Ectodermal cell (in vitro differentiated cells): ENCODE measurements around the gene ALX3.

Source experiments
- H3K27ac ChIP-seq: 2 replicates; pipeline ENCODE4 v1.7.0; 2013; ENCODE audit warnings: mild to moderate bottlenecking, low read depth, low read length; ENCODE audit not compliant: insufficient read depth, poor library complexity, severe bottlenecking
- H3K27me3 ChIP-seq: 2 replicates; pipeline ENCODE4 v1.7.0; 2013; ENCODE audit warnings: mild to moderate bottlenecking, low read length; ENCODE audit not compliant: insufficient read depth, control insufficient read depth, poor library complexity, severe bottlenecking
- H3K36me3 ChIP-seq: one replicate; pipeline ENCODE4 v1.7.0; 2013; ENCODE audit warnings: low read length; ENCODE audit not compliant: control insufficient read depth, insufficient read depth
- H3K4me1 ChIP-seq: one replicate; pipeline ENCODE4 v1.7.0; 2013; ENCODE audit warnings: low read length; ENCODE audit not compliant: control insufficient read depth, insufficient read depth
- H3K4me3 ChIP-seq: 2 replicates; pipeline ENCODE4 v1.7.0; 2013; ENCODE audit warnings: low read depth, low read length, control low read depth; ENCODE audit not compliant: insufficient read depth
- H3K9me3 ChIP-seq: 2 replicates; pipeline ENCODE4 v1.7.0; 2013; ENCODE audit warnings: mild to moderate bottlenecking, low read length, moderate library complexity; ENCODE audit not compliant: control insufficient read depth
- WGBS, 2 experiments: methylation state at CpG; one replicate each; pipeline ENCODE4 v1.1.7; 2013; ENCODE audit warnings: missing lambda C conversion rate in 2 of 2; 5-methylcytosine and 5-hydroxymethylcytosine counted together

The ALX3 gene

DNA sequence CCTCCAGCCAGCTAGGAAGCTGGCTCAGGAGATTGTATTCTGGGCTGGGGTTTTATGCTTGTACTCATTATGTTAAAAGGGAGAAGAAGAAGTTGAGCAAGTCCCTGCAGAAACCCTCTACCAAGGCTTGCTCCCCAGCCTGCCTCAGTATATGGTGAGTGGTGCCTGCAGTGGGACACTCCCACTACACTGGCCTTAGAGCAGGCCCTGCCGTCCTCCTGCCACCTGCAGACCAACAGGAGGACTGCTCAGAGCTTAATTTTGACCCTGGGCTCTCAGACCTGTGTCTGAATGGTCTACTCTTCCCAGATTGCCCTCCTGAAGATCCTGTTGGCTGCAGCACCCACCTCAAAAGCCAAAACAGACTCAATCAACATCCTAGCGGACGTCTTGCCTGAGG lies 23.0 kb downstream of the ALX3 start:
- Histone ChIP-seq H3K4me3 (no peak overlapping the region), H3K4me1 (no peaks in the 10 kb centered on the region), H3K27ac (no peak overlapping the region), H3K36me3 (peaks cover 82% of the 10 kb centered on the region), H3K27me3 (no peaks in the 10 kb centered on the region), H3K9me3 (no peaks in the 10 kb centered on the region)
- 88 to 89% methylated on average over 3 of the region's 3 CpGs for WGBS, 2 experiments

DNA sequence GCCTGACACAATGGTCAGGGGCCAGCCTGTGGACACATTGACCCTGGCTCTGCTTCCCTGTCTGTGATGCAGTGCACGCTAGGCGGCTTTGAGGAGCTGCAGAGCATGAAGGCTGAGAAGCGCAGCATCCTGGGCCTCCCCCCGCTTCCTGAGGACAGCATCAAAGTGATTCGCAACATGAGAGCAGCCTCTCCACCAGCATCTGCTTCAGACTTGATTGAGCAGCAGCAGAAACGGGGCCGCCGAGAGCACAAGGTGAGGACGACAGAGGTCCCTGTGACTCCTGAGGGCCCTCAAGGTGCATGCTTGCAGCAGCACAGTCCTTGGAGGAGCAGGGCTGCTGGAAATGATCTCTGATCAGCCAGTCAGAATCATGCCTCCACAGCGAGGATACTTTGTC lies 27.5 kb downstream of the ALX3 start:
- Histone ChIP-seq H3K27ac (no peak overlapping the region), H3K36me3 (peaks cover 79% of the 10 kb centered on the region), H3K9me3 (no peaks in the 10 kb centered on the region), H3K27me3 (no peaks in the 10 kb centered on the region), H3K4me3 (no peak overlapping the region), H3K4me1 (no peaks in the 10 kb centered on the region)
- WGBS, 2 experiments = 95 to 97% methylated on average over 10 of the region's 10 CpGs

DNA sequence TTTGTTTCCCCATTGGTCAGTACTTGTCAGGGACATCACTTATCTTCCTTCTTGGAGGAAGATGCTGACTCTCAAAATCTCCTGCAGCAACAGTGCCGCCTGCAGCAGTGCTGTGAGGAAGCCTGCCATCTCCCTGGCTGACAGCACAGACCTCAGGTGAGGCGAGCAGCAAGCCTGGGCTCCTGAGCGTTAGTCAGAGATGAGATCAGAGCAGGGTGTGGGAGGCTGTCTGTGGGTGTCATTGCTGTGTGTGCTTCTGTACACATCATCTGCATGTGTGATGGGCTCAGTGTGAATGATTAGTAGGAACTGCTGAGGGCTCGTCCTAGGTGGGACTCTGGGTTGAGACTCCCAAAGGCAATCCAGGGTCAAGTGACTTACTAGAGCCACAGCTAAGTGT lies 29.9 kb downstream of the ALX3 start:
- H3K4me1 ChIP-seq = no peaks in the 10 kb centered on the region
- H3K27me3 ChIP-seq = no peaks in the 10 kb centered on the region
- H3K9me3 ChIP-seq = no peaks in the 10 kb centered on the region
- H3K27ac ChIP-seq = no peak overlapping the region
- WGBS, 2 experiments = 93 to 97% methylated on average over 4 of the region's 4 CpGs
- H3K4me3 ChIP-seq = no peak overlapping the region
- H3K36me3 ChIP-seq = peaks cover 62% of the 10 kb centered on the region

DNA sequence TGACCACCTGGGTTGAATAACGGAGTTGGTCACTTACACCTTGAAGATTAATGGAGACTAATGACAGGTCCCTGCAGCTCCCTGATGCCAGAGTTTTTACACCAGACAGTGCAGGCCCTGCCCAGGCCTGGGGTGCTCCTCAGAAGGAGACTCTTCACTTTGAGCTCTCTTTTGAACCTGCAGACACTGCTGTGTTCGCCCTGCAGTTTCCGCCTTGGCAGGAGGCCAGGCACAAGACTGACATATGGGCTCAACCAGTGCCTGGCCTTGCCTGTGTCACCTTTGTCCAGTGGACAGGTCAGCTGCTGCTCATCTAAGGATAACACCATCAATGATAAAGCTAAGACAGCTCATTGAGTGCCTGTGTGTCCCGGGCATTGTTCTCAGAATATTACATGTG lies 30.8 kb downstream of the ALX3 start:
- Histone ChIP-seq H3K27me3 (no peaks in the 10 kb centered on the region), H3K4me3 (no peak overlapping the region), H3K27ac (no peak overlapping the region), H3K36me3 (peaks cover 55% of the 10 kb centered on the region), H3K4me1 (no peaks in the 10 kb centered on the region), H3K9me3 (no peaks in the 10 kb centered on the region)
- WGBS, 2 experiments = 95 to 97% methylated on average over 4 of the region's 4 CpGs

DNA sequence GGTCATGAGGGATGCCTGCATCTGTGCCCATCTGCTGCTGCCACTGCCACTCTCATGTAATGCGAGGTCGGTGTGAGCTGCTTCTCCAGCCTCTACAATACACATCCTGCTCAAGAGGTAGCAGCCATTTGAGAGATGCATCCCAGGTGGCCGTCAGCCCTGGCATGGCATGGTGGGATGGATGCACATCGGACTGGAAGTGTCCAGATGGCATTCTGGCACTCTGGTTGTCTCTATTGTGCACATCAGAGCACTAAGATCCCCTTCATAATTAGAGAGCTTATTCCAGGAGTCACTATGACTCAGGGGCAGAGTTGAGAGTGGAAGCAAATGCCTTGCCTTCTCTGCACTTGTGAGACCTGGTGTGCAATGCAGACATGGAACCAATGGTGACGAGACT lies 32.2 kb downstream of the ALX3 start:
- no peak overlapping the region for H3K4me3 ChIP-seq
- no peak overlapping the region for H3K27ac ChIP-seq
- WGBS, 2 experiments = 96 to 98% methylated on average over 5 of the region's 5 CpGs
- no peaks in the 10 kb centered on the region for H3K4me1 ChIP-seq
- H3K36me3 ChIP-seq = peaks cover 43% of the 10 kb centered on the region
- no peaks in the 10 kb centered on the region for H3K27me3 ChIP-seq
- no peaks in the 10 kb centered on the region for H3K9me3 ChIP-seq

DNA sequence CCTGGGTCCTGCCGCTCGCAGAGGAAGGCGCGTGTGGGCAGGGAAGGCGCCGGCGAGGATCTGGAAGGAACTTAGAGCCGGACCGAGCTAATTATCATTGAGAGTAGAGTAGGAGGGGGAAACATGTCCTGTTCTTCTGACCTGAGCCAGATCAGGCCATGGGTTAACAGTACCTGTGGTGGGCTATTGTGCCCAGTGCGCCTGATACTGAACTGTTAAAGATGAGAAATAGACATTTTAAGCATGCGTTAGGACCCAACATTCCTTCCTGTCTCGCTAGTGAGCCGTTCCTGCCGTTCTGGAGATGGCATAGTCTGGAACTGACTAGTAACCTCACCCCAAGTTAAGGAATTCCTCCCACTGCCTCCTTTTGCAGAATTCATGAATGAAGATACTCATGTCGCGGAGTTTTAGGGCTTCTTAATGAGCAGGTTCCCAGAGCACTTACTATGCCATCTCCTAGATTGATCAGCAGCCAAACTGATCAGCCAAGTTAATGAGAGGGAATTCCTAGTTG lies 35.2 kb downstream of the ALX3 start:
- peak overlapping the region; percentile 87 for H3K27ac ChIP-seq
- H3K36me3 ChIP-seq = peaks cover 18% of the 10 kb centered on the region
- H3K27me3 ChIP-seq = no peaks in the 10 kb centered on the region
- peak overlapping the region; percentile 97 for H3K4me3 ChIP-seq
- H3K4me1 ChIP-seq = no peaks in the 10 kb centered on the region
- 8 to 9% methylated on average over 16 of the region's 16 CpGs for WGBS, 2 experiments
- no peaks in the 10 kb centered on the region for H3K9me3 ChIP-seq

DNA sequence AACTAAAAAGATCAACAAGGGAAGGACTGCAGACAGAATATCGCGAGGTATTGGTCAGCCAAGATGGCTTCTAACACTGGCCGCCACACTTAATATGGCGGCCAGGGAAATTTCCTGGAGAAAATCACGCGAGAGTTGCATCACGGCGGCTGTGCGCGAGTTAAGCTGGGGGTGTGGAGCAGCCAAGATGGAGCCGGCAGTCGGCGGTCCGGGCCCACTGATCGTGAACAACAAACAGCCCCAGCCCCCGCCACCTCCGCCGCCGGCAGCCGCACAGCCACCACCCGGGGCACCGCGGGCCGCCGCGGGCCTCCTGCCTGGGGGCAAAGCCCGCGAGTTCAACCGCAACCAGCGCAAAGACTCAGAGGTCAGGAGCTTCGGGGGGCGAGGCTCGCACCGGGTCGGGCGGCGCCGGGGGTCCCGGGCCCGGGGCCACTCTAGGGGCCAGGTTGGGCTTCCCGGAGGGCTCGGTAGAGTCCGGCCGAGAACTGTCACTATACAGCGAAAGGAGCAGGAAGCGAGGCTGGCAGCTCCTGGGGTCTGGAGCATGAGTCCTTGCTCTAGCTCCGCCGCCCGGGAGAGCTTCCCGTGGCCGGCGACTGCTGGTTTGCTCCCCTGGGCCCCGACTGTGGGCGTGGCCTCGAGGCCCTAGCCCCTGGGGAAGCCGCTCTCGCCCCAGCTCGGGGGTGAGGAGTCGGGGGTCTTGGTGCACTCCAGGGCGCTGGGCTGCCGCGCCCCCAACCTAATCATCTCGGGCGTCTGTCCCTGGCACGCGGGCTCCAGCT lies 35.8 kb downstream of the ALX3 start, which contains the start of gene STRIP1:
Gene STRIP1, plus strand, starts transcription at position 174 of the 785 bp plus-strand sequence. Its CDS starts 14 bp downstream, at position 188.
- H3K27me3 ChIP-seq = no peaks in the 10 kb centered on the region
- whole genome bisulfite sequencing, 2 experiments = 0% methylated on average over 66 of the region's 66 CpGs
- peak within 1 kb of the TSS; percentile 87 for H3K27ac ChIP-seq
- H3K4me1 ChIP-seq = no peaks in the 10 kb centered on the region
- H3K36me3 ChIP-seq = peaks cover 11% of the 10 kb centered on the region
- peak within 1 kb of the TSS; percentile 97 for H3K4me3 ChIP-seq
- H3K9me3 ChIP-seq = no peaks in the 10 kb centered on the region

DNA sequence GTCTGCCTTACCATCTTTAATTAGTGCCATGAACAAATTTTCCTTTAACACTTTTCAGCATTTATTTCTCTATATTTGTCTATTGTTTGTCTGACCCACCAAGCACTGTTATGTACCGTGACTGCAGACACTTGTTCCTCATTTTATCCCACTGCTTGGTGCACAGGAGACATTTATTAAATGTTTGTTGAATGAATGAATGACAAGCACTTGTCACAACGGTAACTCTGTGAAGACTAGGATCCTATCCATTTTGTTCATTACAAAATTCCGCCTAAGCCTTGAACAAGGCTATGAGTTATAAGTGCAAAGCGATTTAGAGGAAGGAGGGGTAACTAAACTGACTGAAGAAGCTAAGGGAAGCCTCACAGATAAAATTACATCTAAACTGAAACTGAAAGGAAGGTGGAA lies 36.4 kb downstream of the ALX3 start:
- Histone ChIP-seq H3K27me3 (no peaks in the 10 kb centered on the region), H3K27ac (no peak overlapping the region), H3K4me1 (no peaks in the 10 kb centered on the region), H3K4me3 (peak overlapping the region; percentile 97), H3K36me3 (peaks cover 6% of the 10 kb centered on the region), H3K9me3 (no peaks in the 10 kb centered on the region)
- WGBS, 2 experiments = 83 to 84% methylated on average over 4 of the region's 4 CpGs

DNA sequence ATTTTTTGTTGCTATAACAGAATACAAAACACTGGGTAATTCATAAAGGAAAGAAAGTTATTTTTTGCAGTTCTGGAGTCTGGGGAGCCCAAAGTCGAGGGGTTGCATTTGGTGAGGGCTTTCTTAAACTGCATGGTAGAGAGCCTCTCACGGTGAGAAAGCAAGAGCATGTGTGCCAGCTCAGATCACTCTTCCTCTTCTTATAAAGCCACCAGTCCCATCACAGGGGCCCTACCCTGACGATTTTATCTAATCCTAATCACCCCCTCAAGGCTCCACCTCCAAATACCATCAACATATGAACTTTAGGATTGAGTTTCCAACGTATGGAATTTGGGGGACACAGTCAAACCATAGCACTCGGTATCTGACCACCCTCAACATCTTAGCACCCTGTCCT lies 37.1 kb downstream of the ALX3 start:
- Histone ChIP-seq H3K4me3 (no peak overlapping the region), H3K27ac (no peak overlapping the region), H3K4me1 (no peaks in the 10 kb centered on the region), H3K36me3 (peaks cover 5% of the 10 kb centered on the region), H3K9me3 (no peaks in the 10 kb centered on the region), H3K27me3 (no peaks in the 10 kb centered on the region)
- 94% methylated on average over 5 of the region's 5 CpGs for WGBS, 2 experiments

DNA sequence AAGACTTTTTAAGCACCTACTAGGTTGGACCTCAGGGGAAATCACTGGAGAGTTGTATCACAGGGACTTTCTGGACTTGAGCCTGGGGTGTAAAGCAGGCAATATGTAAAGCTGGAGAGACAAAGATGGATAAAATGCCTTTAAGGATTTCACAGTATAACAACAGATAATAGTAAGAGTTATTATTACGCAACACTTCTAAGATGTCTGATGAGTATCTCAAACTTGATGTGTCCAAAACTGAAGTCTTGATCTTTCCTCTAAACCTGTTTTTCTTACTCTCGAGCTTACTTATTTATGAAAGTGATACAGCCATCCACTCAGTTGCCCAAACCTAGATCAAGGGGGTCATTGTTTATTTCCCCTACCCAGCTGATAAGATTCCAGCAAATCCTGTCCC lies 38.1 kb downstream of the ALX3 start:
- no peak overlapping the region for H3K27ac ChIP-seq
- H3K9me3 ChIP-seq = no peaks in the 10 kb centered on the region
- H3K4me1 ChIP-seq = no peaks in the 10 kb centered on the region
- H3K36me3 ChIP-seq = no peaks in the 10 kb centered on the region
- no peaks in the 10 kb centered on the region for H3K27me3 ChIP-seq
- WGBS, 2 experiments = 94% methylated on average over 2 of the region's 2 CpGs
- no peak overlapping the region for H3K4me3 ChIP-seq
